Pancreas (tissue), 10 donors: Measurements from ENCODE around the gene KCNIP2. TPM values are rescaled to one million over a fixed set of nuclear protein-coding genes. Genes with fewer than 3 reads are reported as not detected.
A peak's percentile ranks its signal among the peaks of the same experiment; 100 is the strongest.

Source experiments
- ATAC-seq, 4 donors: fragments of 200-7000 bp; cut with Tn5 transposase; one replicate each; pipeline versions ENCODE4 v1.8.0 to v1.9.1; 2020; ENCODE audit warnings: mild to moderate bottlenecking in 4 of 4, moderate library complexity in 4 of 4
- DNase-seq, 6 donors: peaks; one replicate each; pipeline ENCODE4 v3.0.0-alpha.2; 2020
- FAIRE-seq: peaks from 2 replicates; lab custom pipeline; 2012; peaks lifted over from hg19 to GRCh38; lab: Jason Lieb, UNC
- H3K27ac ChIP-seq, 4 donors: fragments of 200-600 bp; sonication (generic); 1 replicate in 3 of 4; 2 replicates in 1 of 4; pipeline versions ENCODE4 v1.5.0 to v1.8.0; 2020
- H3K27me3 ChIP-seq, 4 donors: fragments of 200-600 bp; one replicate each; pipeline ENCODE4 v1.8.0; 2021
- H3K36me3 ChIP-seq, 3 donors: fragments of 200-600 bp; sonication (generic) in 1 of 3; one replicate each; pipeline versions ENCODE4 v1.5.0 to v1.8.0; 2020 to 2021
- H3K4me1 ChIP-seq, 3 donors: fragments of 200-600 bp; one replicate each; pipeline ENCODE4 v1.8.0; 2021
- H3K4me3 ChIP-seq, 4 donors: fragments of 200-600 bp; sonication (generic) in 2 of 4; one replicate each; pipeline versions ENCODE4 v1.5.0 to v1.8.0; 2020 to 2021
- H3K9me3 ChIP-seq, 4 donors: fragments of 200-600 bp; one replicate each; pipeline ENCODE4 v1.8.0; 2021
- CTCF ChIP-seq, 4 donors: fragments of 200-600 bp; sonication (generic) in 3 of 4; IDR thresholded peaks; one replicate each; pipeline versions ENCODE4 v1.5.0 to v1.8.0; 2021; ENCODE audit warnings: antibody characterized with exemption in 4 of 4
- WGBS, 2 donors: extraction: QIAGEN DNeasy Blood & Tissue Kit; methylation state at CpG; one replicate each; pipeline ENCODE4 v1.1.7; 2013; 5-methylcytosine and 5-hydroxymethylcytosine counted together
- intact Hi-C, 3 donors: fragments of 100-400 bp; cut with DNase I; formaldehyde crosslinking; loops; one replicate each; pipeline versions ENCODE4 v1.11.1 to v1.14.2; 2022
- polyA plus RNA-seq, 2 donors: library from polyadenylated mRNA; stranded (reverse); fragments of 200-250 nt; gene quantifications; one replicate each; pipeline ENCODE4 v1.2.3, GENCODE V29; 2013
- total RNA-seq, 6 donors: library from RNA; stranded (reverse); fragmentation: NEBNext Ultra II Directional in 4 of 6; extraction: Animal tissue kit (Norgen Biotek cat#: 25700) in 4 of 6; gene quantifications; one replicate each; pipeline versions ENCODE4 v1.2.1 to v1.2.4, GENCODE V29; 2021 to 2023
- donor health status: healthy with polysubstance abuse.
- donor health status: DM: no; HTN: no; CAD: no; lungs with moderate emphysema.
- donor health status: DM: no; HTN: no; CAD: no.
- donor health status: control.
- donor health status: control.
- donor health status: Bipolar disorder and iron deficiency.
- donor health status: DM: yes; HTN: yes; CAD: no.
- donor health status: DM: no; HTN: no; CAD: no.
- donor health status: DM: no; HTN: no; CAD: no.
- donor health status: DM: yes; HTN: yes; CAD: no.

The KCNIP2 gene
- total and polyA plus RNA-seq, 8 donors, result 0.67 to 3.0 (median 1.5) TPM

GRCh38 chr10:101785801-101786200 is 57.8 kb downstream of the KCNIP2 start:
- Histone ChIP-seq H3K36me3 (peaks cover 0 to 44% (median 19%) of the 10 kb centered on the region in 3 donors), H3K4me3 (no peak overlapping the region), H3K4me1 (peaks cover 0 to 13% (median 3%) of the 10 kb centered on the region in 3 donors), H3K27me3 (no peaks in the 10 kb centered on the region), H3K27ac (no peak overlapping the region), H3K9me3 (no peaks in the 10 kb centered on the region)
- no peak for TF ChIP-seq CTCF (IDR thresholded peaks at IDR 0.05)
- no peak for FAIRE-seq
- WGBS, 2 donors, result 86% methylated on average over 2 of the region's 2 CpGs
- no peak for DNase-seq
- no peak for ATAC-seq
- intact Hi-C loops, result loop anchor here in 1 of 3 donors (10.0 kb wide), 1 partner anchor 571 kb away; no protein-coding TSS in a partner anchor

GRCh38 chr10:101784558-101784957 is 59.0 kb downstream of the KCNIP2 start:
- no peaks in the 10 kb centered on the region for H3K9me3 ChIP-seq
- H3K4me1 ChIP-seq, result peaks cover 3 to 15% (median 7%) of the 10 kb centered on the region in 3 donors
- peaks cover 0 to 31% (median 16%) of the 10 kb centered on the region in 3 donors for H3K36me3 ChIP-seq
- H3K27me3 ChIP-seq, result no peaks in the 10 kb centered on the region
- intact Hi-C loops, result loop anchor here in 1 of 3 donors (5.0 to 10.0 kb wide), 2 partner anchors 182 to 570 kb away; no protein-coding TSS in a partner anchor
- no peak for TF ChIP-seq CTCF (IDR thresholded peaks at IDR 0.05)
- DNase-seq, result no peak
- 84 to 86% methylated on average over 2 of the region's 2 CpGs for WGBS, 2 donors
- FAIRE-seq, result no peak
- H3K4me3 ChIP-seq, result no peak overlapping the region
- no peak for ATAC-seq
- H3K27ac ChIP-seq, result no peak overlapping the region

GRCh38 chr10:101783736-101784118 is 59.9 kb downstream of the KCNIP2 start:
- no peak overlapping the region for H3K27ac ChIP-seq
- WGBS, 2 donors, result 46 to 58% methylated on average over 10 of the region's 10 CpGs
- H3K4me3 ChIP-seq, result peak overlapping the region in 3 of 4 donors; percentile 33 to 71 (median 61)
- no peaks in the 10 kb centered on the region for H3K9me3 ChIP-seq
- TF ChIP-seq CTCF (IDR thresholded peaks at IDR 0.05), result no peak
- ATAC-seq (no peak), DNase-seq (no peak), FAIRE-seq (no peak)
- H3K27me3 ChIP-seq, result no peaks in the 10 kb centered on the region
- peaks cover 0 to 27% (median 12%) of the 10 kb centered on the region in 3 donors for H3K36me3 ChIP-seq
- H3K4me1 ChIP-seq, result peaks cover 3 to 19% (median 12%) of the 10 kb centered on the region in 3 donors
- intact Hi-C loops, result loop anchor here in 1 of 3 donors (5.0 to 10.0 kb wide), 2 partner anchors 181 to 569 kb away; no protein-coding TSS in a partner anchor

- Histone ChIP-seq H3K27ac (no peak within 1 kb of the TSS), H3K9me3 (no peaks in the 10 kb centered on the region), H3K27me3 (no peaks in the 10 kb centered on the region), H3K4me3 (peak within 1 kb of the TSS; percentile 24 to 71 (median 47)), H3K36me3 (peaks cover 0 to 27% (median 8%) of the 10 kb centered on the region in 3 donors), H3K4me1 (peaks cover 3 to 19% (median 16%) of the 10 kb centered on the region in 3 donors)
- peak; percentile 62 to 81 (median 77) for ATAC-seq
- FAIRE-seq, result no peak
- WGBS, 2 donors, result 2% methylated on average over 48 to 57 of the region's 57 CpGs
- peak; percentile 72 to 92 (median 82) for DNase-seq
- no peak for TF ChIP-seq CTCF (IDR thresholded peaks at IDR 0.05)
- intact Hi-C loops, result loop anchor here in 1 of 3 donors (5.0 to 10.0 kb wide), 2 partner anchors 181 to 568 kb away; no protein-coding TSS in a partner anchor
Measured at GRCh38 chr10:101782811-101783735, 60.5 kb downstream of the KCNIP2 start, which contains the start of gene NPM3. Gene NPM3, minus strand, starts transcription at chr10:101783446. Its CDS starts 56 bp downstream, at chr10:101783390.
